Retinal pigment epithelial cell (primary cell): Measurements from ENCODE around the gene ZACN.
A peak's percentile ranks its signal among the peaks of the same experiment; 100 is the strongest.

Source experiments
- DNase-seq: peaks from one replicate; pipeline ENCODE4 v3.0.0-alpha.2; 2010; ENCODE audit warnings: low read depth
- H3K4me3 ChIP-seq: 2 replicates; pipeline ENCODE4 v1.5.1; 2011; ENCODE audit warnings: mild to moderate bottlenecking, low read length, control low read depth, moderate library complexity
- CTCF ChIP-seq: conservative IDR thresholded peaks from 2 replicates; pipeline ENCODE4 v1.5.1; 2011; ENCODE audit warnings: low read depth, low read length, control low read depth, inconsistent platforms

ZACN gene

GRCh38 chr17:76079535-76079955 lies 563 bp downstream of the ZACN start:
- TF ChIP-seq CTCF: no peak
- no peak overlapping the region for H3K4me3 ChIP-seq
- DNase-seq: no peak

- no peak overlapping the region for H3K4me3 ChIP-seq
- no peak for DNase-seq
- TF ChIP-seq CTCF: peak; percentile 20
These were observed 1.2 kb downstream of the ZACN start for GRCh38 chr17:76079956-76080767.

GRCh38 chr17:76080768-76081287 lies 1.8 kb downstream of the ZACN start:
- DNase-seq: no peak
- H3K4me3 ChIP-seq: no peak overlapping the region
- TF ChIP-seq CTCF: no peak

DNA sequence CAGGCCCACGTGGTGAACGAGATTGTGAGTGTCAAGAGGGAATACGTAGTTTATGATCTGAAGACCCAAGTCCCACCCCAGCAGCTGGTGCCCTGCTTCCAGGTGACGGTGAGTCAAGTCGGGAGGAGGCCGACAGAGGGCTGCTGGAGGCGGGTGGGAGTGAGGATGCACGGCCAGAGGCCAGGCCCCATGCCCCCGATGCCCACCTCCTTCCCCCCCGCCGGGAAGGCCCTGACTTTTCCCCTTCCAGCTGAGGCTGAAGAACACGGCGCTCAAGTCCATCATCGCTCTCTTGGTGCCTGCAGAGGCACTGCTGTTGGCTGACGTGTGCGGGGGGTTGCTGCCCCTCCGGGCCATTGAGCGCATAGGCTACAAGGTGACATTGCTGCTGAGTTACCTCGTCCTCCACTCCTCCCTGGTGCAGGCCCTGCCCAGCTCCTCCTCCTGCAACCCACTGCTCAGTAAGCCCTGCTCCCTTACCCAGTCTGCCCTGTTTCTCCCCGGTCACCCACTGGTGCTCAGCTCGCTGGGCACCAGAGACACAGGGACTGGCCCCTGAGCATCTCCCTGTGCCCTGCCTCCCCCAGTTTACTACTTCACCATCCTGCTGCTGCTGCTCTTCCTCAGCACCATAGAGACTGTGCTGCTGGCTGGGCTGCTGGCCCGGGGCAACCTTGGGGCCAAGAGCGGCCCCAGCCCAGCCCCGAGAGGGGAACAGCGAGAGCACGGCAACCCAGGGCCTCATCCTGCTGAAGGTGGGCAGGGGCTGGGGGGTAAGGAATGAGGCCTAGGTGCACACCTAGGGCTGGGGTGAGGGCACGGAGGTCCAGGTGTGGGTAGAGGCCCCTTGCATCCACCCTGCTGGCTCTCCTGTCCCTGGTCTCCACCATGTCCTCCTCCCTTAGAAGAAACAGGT lies 2.6 kb downstream of the ZACN start:
- DNase-seq: no peak
- no peak for TF ChIP-seq CTCF
- H3K4me3 ChIP-seq: no peak overlapping the region

DNA sequence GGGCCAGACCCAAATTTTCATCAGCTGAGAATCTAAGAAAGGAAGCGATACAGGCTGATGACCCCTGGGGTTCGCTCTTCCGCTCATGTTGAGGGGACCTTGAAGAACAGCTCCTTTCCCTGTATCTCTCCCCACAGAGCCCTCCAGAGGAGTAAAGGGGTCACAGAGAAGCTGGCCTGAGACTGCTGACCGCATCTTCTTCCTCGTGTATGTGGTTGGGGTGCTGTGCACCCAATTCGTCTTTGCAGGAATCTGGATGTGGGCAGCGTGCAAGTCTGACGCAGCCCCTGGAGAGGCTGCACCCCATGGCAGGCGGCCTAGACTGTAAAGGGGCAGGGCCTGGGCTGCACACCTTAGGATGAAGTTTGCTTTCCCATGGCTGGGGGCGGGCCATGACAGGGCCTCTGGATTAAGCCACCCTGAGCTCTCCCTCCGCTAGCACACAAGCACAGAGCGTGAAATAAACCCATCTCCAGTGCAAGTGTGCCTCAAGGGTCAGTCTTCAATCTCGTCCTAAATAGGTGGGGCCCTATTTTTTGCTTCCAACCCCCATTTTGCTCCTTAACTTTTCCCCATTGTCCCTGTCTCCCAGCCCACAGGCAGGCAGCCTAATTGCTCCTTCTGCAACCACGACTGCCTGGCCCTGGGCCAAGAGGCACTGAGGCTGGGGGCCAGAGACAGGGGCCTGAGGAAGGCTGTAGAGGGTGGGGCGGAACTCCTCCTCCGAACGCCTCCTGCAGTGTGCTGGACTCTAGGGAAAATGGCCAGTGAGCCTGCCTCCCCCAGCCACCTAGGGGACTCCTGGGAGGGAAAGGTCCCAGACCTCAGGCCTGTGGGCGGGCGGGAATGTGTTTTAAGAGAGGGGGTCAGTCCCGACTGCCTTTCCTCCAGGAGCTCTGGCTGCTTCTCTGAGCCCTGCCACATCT lies 3.6 kb downstream of the ZACN start:
- no peak for DNase-seq
- no peak overlapping the region for H3K4me3 ChIP-seq
- TF ChIP-seq CTCF: no peak

GRCh38 chr17:76083536-76084182 lies 4.7 kb downstream of the ZACN start:
- DNase-seq: no peak
- no peak for TF ChIP-seq CTCF

More at GRCh38 chr17:76083536-76084182, 4.7 kb downstream of the ZACN start:
- no peak overlapping the region for H3K4me3 ChIP-seq
